PC-9 (cell line): ENCODE measurements around the gene AQP3.

Experiments used
- CTCF ChIP-seq: fragments of 200-600 bp; sonication (generic); conservative IDR thresholded peaks from 2 replicates; pipeline ENCODE4 v1.6.1; 2017; ENCODE audit warnings: mixed run types, antibody characterized with exemption, mild to moderate bottlenecking, moderate library complexity
- EZH2 ChIP-seq: fragments of 200-600 bp; sonication (generic); IDR thresholded peaks from 2 replicates; pipeline ENCODE4 v1.8.0; 2017; ENCODE audit warnings: antibody characterized with exemption, low read depth

DNA sequence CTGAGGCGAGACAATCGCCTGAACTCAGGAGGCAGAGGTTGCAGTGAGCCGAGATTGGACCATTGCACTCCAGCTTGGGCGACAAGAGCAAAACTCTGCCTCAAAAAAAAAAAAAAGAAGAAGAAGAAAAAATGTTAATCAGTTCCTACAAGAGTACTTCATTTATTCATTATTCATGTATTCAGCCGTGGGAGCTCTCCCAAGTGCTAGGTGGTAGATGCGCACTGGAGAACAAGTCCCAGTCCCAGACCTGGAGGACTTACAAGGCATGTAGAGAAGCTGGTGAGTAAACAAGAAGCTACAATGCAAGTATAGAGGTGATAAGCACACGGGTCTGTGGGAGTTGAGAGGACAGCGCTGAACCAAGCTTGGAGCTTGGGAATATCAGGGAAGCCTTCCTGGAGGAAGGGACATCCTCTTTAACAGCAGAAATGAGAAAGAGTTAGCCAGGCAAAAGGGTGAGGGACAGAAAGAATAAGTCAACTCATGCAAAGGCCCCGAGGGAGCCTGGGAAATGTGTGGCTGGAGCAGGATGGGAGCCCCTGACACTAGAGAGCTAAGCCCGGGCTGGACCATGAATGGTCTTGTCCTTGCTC lies 27.6 kb downstream of the AQP3 start:
- TF ChIP-seq CTCF (no peak), EZH2 (no peak)
